Type B pancreatic cell (in vitro differentiated cells): ENCODE measurements around the gene FAM120A. TPM values are rescaled to one million over a fixed set of nuclear protein-coding genes. Genes with fewer than 3 reads are reported as not detected.

Source experiments
- DNase-seq: peaks from one replicate; pipeline ENCODE4 v3.0.0; 2021; ENCODE audit warnings: mixed read lengths; ENCODE audit not compliant: unreplicated experiment; ENCODE audit errors: extremely low spot score
- H3K27ac Mint-ChIP-seq: 2 replicates; pipeline ENCODE4 v1.8.0; 2021; ENCODE audit warnings: mild to moderate bottlenecking, mixed read lengths
- H3K27me3 Mint-ChIP-seq: 2 replicates; pipeline ENCODE4 v1.8.0; 2021; ENCODE audit warnings: mixed read lengths
- H3K36me3 Mint-ChIP-seq: 2 replicates; pipeline ENCODE4 v1.8.0; 2021; ENCODE audit warnings: mixed read lengths
- H3K4me1 Mint-ChIP-seq: one replicate; pipeline ENCODE4 v1.8.0; 2021; ENCODE audit warnings: mixed read lengths; ENCODE audit not compliant: unreplicated experiment
- H3K4me3 Mint-ChIP-seq: 2 replicates; pipeline ENCODE4 v1.8.0; 2021; ENCODE audit warnings: mild to moderate bottlenecking, mixed read lengths
- H3K9me3 Mint-ChIP-seq: 2 replicates; pipeline ENCODE4 v1.8.0; 2021; ENCODE audit warnings: mixed read lengths
- CTCF ChIP-seq: fragments of 200-600 bp; sonication (generic); conservative IDR thresholded peaks from 2 replicates; pipeline ENCODE4 v1.5.0; 2021; ENCODE audit warnings: antibody characterized with exemption, mild to moderate bottlenecking
- total RNA-seq: library from RNA; stranded (reverse); gene quantifications from 2 replicates; pipeline ENCODE4 v1.2.1, GENCODE V29; 2021; ENCODE audit warnings: low replicate concordance

The FAM120A gene
- total RNA-seq, 1 donor from 2014 or later: 72.5 TPM

GRCh38 chr9:93479726-93480125 is 28.2 kb downstream of the FAM120A start:
- no peak for DNase-seq
- Mint-ChIP-seq H3K4me3 (no peak overlapping the region), H3K4me1 (peaks cover 16% of the 10 kb centered on the region), H3K27me3 (no peaks in the 10 kb centered on the region), H3K36me3 (peaks cover 15% of the 10 kb centered on the region), H3K27ac (no peak overlapping the region), H3K9me3 (no peaks in the 10 kb centered on the region)
- no peak for TF ChIP-seq CTCF

DNA sequence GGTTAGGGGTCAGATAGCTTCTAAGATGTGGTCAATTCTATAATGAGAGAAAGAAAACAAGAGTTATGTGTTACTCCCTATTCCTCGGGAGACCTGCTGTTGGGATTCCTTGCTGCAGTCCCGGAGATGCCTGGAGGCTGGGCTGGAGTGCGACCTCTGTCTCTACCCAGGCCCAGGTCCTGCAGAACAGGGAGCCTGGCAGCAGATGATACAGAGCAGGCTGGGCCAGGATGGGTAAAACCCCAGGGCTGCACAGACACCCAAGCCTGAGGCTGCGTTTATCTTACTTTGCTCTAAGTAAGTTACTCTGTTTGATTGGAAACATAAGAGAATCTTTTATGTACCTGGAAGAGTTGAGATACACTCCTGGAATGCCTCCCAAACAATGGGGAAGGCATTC is 28.8 kb downstream of the FAM120A start:
- DNase-seq: no peak
- no peak overlapping the region for H3K27ac Mint-ChIP-seq
- H3K27me3 Mint-ChIP-seq: no peaks in the 10 kb centered on the region
- no peak overlapping the region for H3K4me3 Mint-ChIP-seq
- H3K4me1 Mint-ChIP-seq: peaks cover 16% of the 10 kb centered on the region
- no peak for TF ChIP-seq CTCF
- no peaks in the 10 kb centered on the region for H3K9me3 Mint-ChIP-seq
- H3K36me3 Mint-ChIP-seq: peaks cover 15% of the 10 kb centered on the region

DNA sequence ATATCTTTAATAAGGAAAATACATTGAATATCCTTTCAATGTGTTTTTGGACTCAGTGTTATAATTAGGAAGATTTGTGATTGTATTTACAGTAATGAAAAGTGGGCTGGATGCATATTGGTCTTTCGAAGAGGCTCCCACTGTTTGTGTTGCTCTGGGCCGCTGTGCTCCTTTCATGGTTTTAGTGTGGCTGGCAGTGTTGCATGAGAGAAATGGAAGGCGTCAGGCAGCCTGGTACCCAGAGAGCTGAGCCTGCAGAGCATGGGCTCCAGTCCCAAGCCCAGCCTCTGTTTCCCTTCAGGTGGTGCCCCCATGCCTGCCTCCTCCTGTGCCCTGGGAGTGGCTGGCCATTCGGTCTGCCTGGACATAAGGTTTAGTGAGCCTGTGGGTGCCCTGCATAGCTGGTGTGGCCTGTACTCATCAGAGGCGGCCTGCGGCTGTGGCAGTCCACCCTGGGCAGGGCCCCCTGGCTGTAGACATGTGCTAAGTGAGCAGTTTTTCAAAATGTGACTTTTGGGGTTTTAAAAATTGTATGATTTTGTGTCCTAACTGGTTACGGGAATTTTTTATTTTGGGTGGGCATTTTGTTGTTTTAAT is 29.3 kb downstream of the FAM120A start:
- H3K9me3 Mint-ChIP-seq: no peaks in the 10 kb centered on the region
- H3K27me3 Mint-ChIP-seq: no peaks in the 10 kb centered on the region
- H3K4me3 Mint-ChIP-seq: no peak overlapping the region
- peak; percentile 48 for TF ChIP-seq CTCF
- H3K27ac Mint-ChIP-seq: no peak overlapping the region
- H3K4me1 Mint-ChIP-seq: peaks cover 16% of the 10 kb centered on the region
- H3K36me3 Mint-ChIP-seq: peaks cover 15% of the 10 kb centered on the region
- DNase-seq: no peak

- no peak for DNase-seq
- no peak for TF ChIP-seq CTCF
- H3K27me3 Mint-ChIP-seq: no peaks in the 10 kb centered on the region
- H3K36me3 Mint-ChIP-seq: peaks cover 26% of the 10 kb centered on the region
- peaks cover 16% of the 10 kb centered on the region for H3K4me1 Mint-ChIP-seq
- H3K9me3 Mint-ChIP-seq: no peaks in the 10 kb centered on the region
- no peak overlapping the region for H3K4me3 Mint-ChIP-seq
- no peak overlapping the region for H3K27ac Mint-ChIP-seq
Measured at GRCh38 chr9:93483497-93483896, 32.0 kb downstream of the FAM120A start.

DNA sequence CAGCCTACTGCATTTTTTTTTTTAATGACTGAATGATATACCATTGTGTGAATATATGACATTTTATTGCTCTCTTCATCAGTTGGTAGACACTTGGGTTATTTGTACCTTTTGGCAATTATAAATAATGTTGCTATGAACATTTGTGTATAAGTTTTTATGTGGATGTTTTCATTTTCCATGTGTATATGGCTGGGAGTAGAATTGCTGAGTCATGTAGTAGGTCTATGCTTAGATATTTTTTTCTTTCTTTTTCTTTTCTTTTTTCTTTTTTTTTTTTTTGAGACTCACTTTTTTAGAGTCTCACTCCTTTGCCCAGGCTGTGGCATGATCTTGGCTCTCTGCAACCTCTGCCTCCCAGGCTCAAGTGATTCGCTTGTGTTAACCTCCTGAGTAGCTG is 34.8 kb downstream of the FAM120A start:
- DNase-seq: no peak
- Mint-ChIP-seq H3K27ac (peak overlapping the region; percentile 10), H3K4me1 (peaks cover under 1% of the 10 kb centered on the region), H3K36me3 (peaks cover 28% of the 10 kb centered on the region), H3K27me3 (no peaks in the 10 kb centered on the region), H3K9me3 (no peaks in the 10 kb centered on the region), H3K4me3 (no peak overlapping the region)
- TF ChIP-seq CTCF: no peak

GRCh38 chr9:93488244-93488643 is 36.8 kb downstream of the FAM120A start:
- no peak for DNase-seq
- H3K9me3 Mint-ChIP-seq: no peaks in the 10 kb centered on the region
- H3K4me1 Mint-ChIP-seq: no peaks in the 10 kb centered on the region
- no peak overlapping the region for H3K27ac Mint-ChIP-seq
- H3K4me3 Mint-ChIP-seq: no peak overlapping the region
- TF ChIP-seq CTCF: no peak
- no peaks in the 10 kb centered on the region for H3K27me3 Mint-ChIP-seq
- peaks cover 23% of the 10 kb centered on the region for H3K36me3 Mint-ChIP-seq
